Natural killer cell (primary cell): ENCODE measurements around the gene PLSCR3. TPM values are rescaled to one million over a fixed set of nuclear protein-coding genes. Genes with fewer than 3 reads are reported as not detected.

ENCODE experiments used
- ATAC-seq, 3 donors: fragments of 150-1000 bp in 2 of 3; fragments of 200-7000 bp in 1 of 3; cut with Tn5 transposase; 1 replicate in 1 of 3; 2 replicates in 2 of 3; pipeline ENCODE4 v1.10.0; 2021; ENCODE audit warnings: mild to moderate bottlenecking in 2 of 3, moderate library complexity in 2 of 3
- DNase-seq, 2 donors: peaks; one replicate each; pipeline versions ENCODE4 v3.0.0 to v3.0.0-alpha.2; 2013 to 2021; ENCODE audit warnings: mixed read lengths in 1 of 2
- H3K27ac ChIP-seq: one replicate; pipeline ENCODE4 v1.5.1; 2013; ENCODE audit warnings: mild to moderate bottlenecking, low read length
- H3K27me3 ChIP-seq: one replicate; pipeline ENCODE4 v1.6.1; 2013; ENCODE audit warnings: low read length; ENCODE audit not compliant: control insufficient read depth, insufficient read depth
- H3K36me3 ChIP-seq: one replicate; pipeline ENCODE4 v1.6.1; 2013; ENCODE audit warnings: low read length; ENCODE audit not compliant: control insufficient read depth, insufficient read depth
- H3K4me1 ChIP-seq: one replicate; pipeline ENCODE4 v1.6.1; 2013; ENCODE audit warnings: low read length; ENCODE audit not compliant: control insufficient read depth, insufficient read depth
- H3K4me3 ChIP-seq: one replicate; pipeline ENCODE4 v1.5.1; 2013; ENCODE audit warnings: low read length
- H3K9me3 ChIP-seq: one replicate; pipeline ENCODE4 v1.6.1; 2013; ENCODE audit warnings: low read length; ENCODE audit not compliant: control insufficient read depth, insufficient read depth
- H3K27ac Mint-ChIP-seq, 2 donors: one replicate each; pipeline ENCODE4 v1.8.0; 2022; ENCODE audit warnings: mild to moderate bottlenecking in 2 of 2, mixed read lengths in 2 of 2, moderate library complexity in 1 of 2
- H3K27me3 Mint-ChIP-seq, 2 donors: one replicate each; pipeline ENCODE4 v1.8.0; 2022; ENCODE audit warnings: low read depth in 2 of 2, mixed read lengths in 2 of 2
- H3K36me3 Mint-ChIP-seq: one replicate; pipeline ENCODE4 v1.8.0; 2022; ENCODE audit warnings: mixed read lengths
- H3K4me1 Mint-ChIP-seq, 2 donors: one replicate each; pipeline ENCODE4 v1.8.0; 2022; ENCODE audit warnings: mixed read lengths in 2 of 2
- H3K4me3 Mint-ChIP-seq: one replicate; pipeline ENCODE4 v1.8.0; 2022; ENCODE audit warnings: mild to moderate bottlenecking, moderate library complexity, mixed read lengths
- H3K9me3 Mint-ChIP-seq, 2 donors: one replicate each; pipeline ENCODE4 v1.8.0; 2022; ENCODE audit warnings: mixed read lengths in 2 of 2
- CTCF ChIP-seq: fragments of 200-600 bp; IDR thresholded peaks from one replicate; pipeline ENCODE4 v1.8.0; 2022; ENCODE audit warnings: antibody characterized with exemption
- WGBS: methylation state at CpG from one replicate; pipeline ENCODE4 v1.1.7; 2013; ENCODE audit warnings: missing lambda C conversion rate; ENCODE audit not compliant: insufficient coverage; 5-methylcytosine and 5-hydroxymethylcytosine counted together
- intact Hi-C: fragments of 100-400 bp; cut with micrococcal nuclease; formaldehyde crosslinking; loops from one replicate; pipeline ENCODE4 v1.14.2; 2022
- total RNA-seq, 4 donors: library from RNA; stranded (reverse); fragments of 120-200 nt in 1 of 4; gene quantifications; one replicate each; pipeline versions ENCODE4 v1.2.3 to v1.2.4, GENCODE V29; 2013 to 2022

Gene PLSCR3
- total RNA-seq, 3 donors from 2014 or later (not counting 1 experiment from before 2014, with no cell fraction given), result 38.2 to 57.8 (median 47.0) TPM

DNA sequence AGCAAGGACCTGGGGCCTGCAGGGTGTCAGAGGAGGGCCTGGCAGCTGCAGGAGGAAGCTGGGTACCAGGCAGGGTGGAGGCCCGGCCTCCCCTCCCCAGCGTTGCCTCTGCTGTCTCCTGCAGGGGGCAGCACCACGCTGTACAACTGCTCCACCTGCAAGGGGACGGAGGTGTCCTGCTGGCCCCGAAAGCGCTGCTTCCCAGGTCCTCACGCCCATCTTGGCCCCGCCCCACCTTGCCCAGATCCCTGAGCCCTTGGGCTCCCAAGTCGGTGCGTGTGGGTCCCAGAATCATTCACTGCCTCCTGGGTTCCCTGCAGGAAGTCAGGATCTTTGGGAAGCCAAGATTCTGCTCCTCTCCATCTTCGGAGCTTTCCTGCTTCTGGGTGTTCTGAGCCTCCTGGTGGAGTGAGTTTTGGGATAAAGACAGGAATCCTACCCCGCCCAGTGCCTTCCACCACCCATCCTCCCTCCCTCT lies 38.2 kb downstream of the PLSCR3 start:
- no peaks in the 10 kb centered on the region for H3K27me3 Mint-ChIP-seq
- H3K4me1 Mint-ChIP-seq, result peaks cover 9 to 33% of the 10 kb centered on the region in 2 donors
- intact Hi-C loops, result loop anchor here (1.0 to 10.0 kb wide), 2 partner anchors 205 to 329 kb away; partner anchors contain the start of genes SENP3, TP53 and WRAP53
- H3K36me3 ChIP-seq, result no peaks in the 10 kb centered on the region
- peaks cover 41% of the 10 kb centered on the region for H3K4me1 ChIP-seq
- no peaks in the 10 kb centered on the region for H3K9me3 Mint-ChIP-seq
- TF ChIP-seq CTCF, result peak; percentile 91
- WGBS, result under 1% methylated on average over 10 of the region's 12 CpGs
- no peaks in the 10 kb centered on the region for H3K9me3 ChIP-seq
- peak overlapping the region in 1 of 2 donors; percentile 52 for H3K27ac Mint-ChIP-seq
- ATAC-seq, result peak; percentile 46 to 80 (median 54)
- H3K36me3 Mint-ChIP-seq, result no peaks in the 10 kb centered on the region
- no peak overlapping the region for H3K27ac ChIP-seq
- H3K27me3 ChIP-seq, result no peaks in the 10 kb centered on the region
- no peak overlapping the region for H3K4me3 Mint-ChIP-seq
- DNase-seq, result peak; percentile 76 to 91
- no peak overlapping the region for H3K4me3 ChIP-seq

GRCh38 chr17:7355573-7355972 lies 38.8 kb downstream of the PLSCR3 start:
- DNase-seq (no peak), ATAC-seq (no peak)
- H3K27ac Mint-ChIP-seq, result peak overlapping the region in 1 of 2 donors; percentile 52
- H3K9me3 ChIP-seq, result no peaks in the 10 kb centered on the region
- 89% methylated on average over 8 of the region's 8 CpGs for WGBS
- no peak overlapping the region for H3K27ac ChIP-seq
- H3K27me3 Mint-ChIP-seq, result no peaks in the 10 kb centered on the region
- no peak for TF ChIP-seq CTCF
- no peak overlapping the region for H3K4me3 Mint-ChIP-seq
- H3K36me3 ChIP-seq, result no peaks in the 10 kb centered on the region
- H3K27me3 ChIP-seq, result no peaks in the 10 kb centered on the region
- no peaks in the 10 kb centered on the region for H3K36me3 Mint-ChIP-seq
- intact Hi-C loops, result loop anchor here (10.0 kb wide), 1 partner anchor 329 kb away; the partner anchor contains the start of genes TP53 and WRAP53
- H3K4me3 ChIP-seq, result no peak overlapping the region
- no peaks in the 10 kb centered on the region for H3K9me3 Mint-ChIP-seq
- peaks cover 45% of the 10 kb centered on the region for H3K4me1 ChIP-seq
- H3K4me1 Mint-ChIP-seq, result peaks cover 9 to 33% of the 10 kb centered on the region in 2 donors

GRCh38 chr17:7355053-7355452 lies 39.3 kb downstream of the PLSCR3 start, which contains the start of gene TMEM95:
Gene TMEM95 (plus strand): TSS chr17:7355156. CDS start chr17:7355205, 49 bp downstream.
- intact Hi-C loops, result loop anchor here (10.0 kb wide), 1 partner anchor 330 kb away; the partner anchor contains the start of genes TP53 and WRAP53
- Histone ChIP-seq H3K4me3 (no peak within 1 kb of the TSS), H3K27ac (no peak within 1 kb of the TSS), H3K9me3 (no peaks in the 10 kb centered on the region), H3K36me3 (no peaks in the 10 kb centered on the region), H3K27me3 (no peaks in the 10 kb centered on the region), H3K4me1 (peaks cover 45% of the 10 kb centered on the region)
- no peaks in the 10 kb centered on the region for H3K27me3 Mint-ChIP-seq
- ATAC-seq (no peak), DNase-seq (no peak)
- no peaks in the 10 kb centered on the region for H3K9me3 Mint-ChIP-seq
- H3K36me3 Mint-ChIP-seq, result no peaks in the 10 kb centered on the region
- 86% methylated on average over 10 of the region's 10 CpGs for WGBS
- H3K27ac Mint-ChIP-seq, result peak within 1 kb of the TSS in 1 of 2 donors; percentile 69
- no peak for TF ChIP-seq CTCF
- peaks cover 9 to 33% of the 10 kb centered on the region in 2 donors for H3K4me1 Mint-ChIP-seq
- H3K4me3 Mint-ChIP-seq, result peak within 1 kb of the TSS; percentile 13
